ENCODE measurements around the gene FUBP1.

The FUBP1 gene

DNA sequence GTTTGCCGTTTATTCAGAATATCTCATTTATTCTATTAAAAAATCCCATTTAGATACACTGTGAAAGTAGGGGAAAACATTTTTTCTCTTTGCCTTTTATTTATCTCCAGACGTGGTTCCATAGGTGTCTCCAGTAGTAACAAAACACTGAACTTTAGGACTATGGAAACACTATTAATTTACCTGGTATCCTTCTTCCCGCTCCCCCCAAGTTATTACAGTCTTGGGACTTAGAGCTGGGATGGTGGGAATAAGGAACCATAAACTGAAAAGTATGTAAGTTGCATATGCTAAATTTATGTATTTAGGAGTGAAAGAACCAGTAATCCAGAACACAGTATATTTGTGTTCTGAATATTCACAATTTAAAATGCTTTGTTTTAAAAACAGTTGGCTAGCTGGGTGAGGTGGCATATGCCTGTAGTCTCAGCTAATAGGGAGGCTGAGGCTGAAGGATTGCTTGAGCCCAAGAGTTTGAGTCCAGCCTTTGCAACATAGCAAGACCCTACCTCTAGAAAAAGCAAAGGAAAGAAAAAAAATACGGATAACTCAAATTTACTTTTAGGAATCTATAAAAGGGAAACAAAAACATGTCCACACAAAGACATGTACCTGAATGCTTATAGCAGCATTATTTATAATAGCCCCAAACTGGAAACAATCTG lies 28.9 kb upstream of the FUBP1 start:
- peak overlapping the region; percentile 82 for H3K4me3 ChIP-seq (ENCODE audit: control insufficient read depth, low read depth, low read length)
- TF ChIP-seq CTCF (conservative IDR thresholded peaks at IDR 0.05; ENCODE audit: control insufficient read depth, insufficient read depth, low read depth, low read length), result no peak
- no peak for DNase-seq (ENCODE audit: low read depth)

DNA sequence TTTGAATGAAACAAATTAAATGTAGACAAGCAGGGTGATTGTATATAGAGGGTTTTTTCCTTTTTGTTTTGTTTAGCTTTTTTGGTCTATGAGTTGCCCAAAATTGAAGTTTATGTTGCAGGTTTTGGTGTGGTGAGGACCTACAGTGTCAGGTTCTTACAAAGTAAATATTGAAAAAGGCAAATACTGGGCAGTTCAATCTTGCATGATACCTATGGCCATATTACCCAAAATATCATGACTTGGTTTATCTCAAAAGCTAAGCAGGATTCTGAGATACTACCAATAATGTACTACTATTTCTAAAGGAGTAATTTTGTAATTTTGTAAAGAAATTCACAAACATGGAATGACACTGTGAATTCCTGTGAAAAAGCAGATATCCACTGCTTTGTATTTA lies 27.6 kb upstream of the FUBP1 start:
- TF ChIP-seq CTCF (conservative IDR thresholded peaks at IDR 0.05; ENCODE audit: control insufficient read depth, insufficient read depth, low read depth, low read length), result no peak
- H3K4me3 ChIP-seq (ENCODE audit: control insufficient read depth, low read depth, low read length), result peak overlapping the region; percentile 82
- no peak for DNase-seq (ENCODE audit: low read depth)

DNA sequence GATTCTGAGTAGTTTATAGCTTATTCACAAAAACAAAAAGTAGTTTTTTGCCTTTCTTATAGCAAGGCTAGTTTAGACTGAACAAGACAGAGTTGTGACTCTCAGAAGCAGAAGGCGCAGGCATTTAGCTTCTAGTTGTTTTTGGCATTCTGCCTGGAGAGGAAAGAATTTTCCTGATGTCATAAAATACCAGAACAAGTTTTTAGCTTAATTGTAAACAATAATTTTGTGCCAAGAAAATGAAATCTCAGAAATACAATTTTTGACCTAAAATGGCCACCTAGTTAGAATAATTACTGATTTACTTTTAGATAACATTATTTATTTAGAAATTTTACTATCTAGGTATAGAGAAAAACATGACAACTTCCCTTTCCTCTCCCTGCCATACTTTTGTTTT lies 26.9 kb upstream of the FUBP1 start:
- H3K4me3 ChIP-seq (ENCODE audit: control insufficient read depth, low read depth, low read length), result peak overlapping the region; percentile 82
- DNase-seq (ENCODE audit: low read depth), result peak; percentile 91
- no peak for TF ChIP-seq CTCF (conservative IDR thresholded peaks at IDR 0.05; ENCODE audit: control insufficient read depth, insufficient read depth, low read depth, low read length)

- no peak for DNase-seq (ENCODE audit: low read depth)
- no peak for TF ChIP-seq CTCF (conservative IDR thresholded peaks at IDR 0.05; ENCODE audit: control insufficient read depth, insufficient read depth, low read depth, low read length)
- H3K4me3 ChIP-seq (ENCODE audit: control insufficient read depth, low read depth, low read length), result peak overlapping the region; percentile 82
These were observed 26.5 kb upstream of the FUBP1 start for GRCh38 chr1:78005448-78005722.

- peak within 1 kb of the TSS; percentile 82 for H3K4me3 ChIP-seq (ENCODE audit: control insufficient read depth, low read depth, low read length)
- TF ChIP-seq CTCF (conservative IDR thresholded peaks at IDR 0.05; ENCODE audit: control insufficient read depth, insufficient read depth, low read depth, low read length), result no peak
- DNase-seq (ENCODE audit: low read depth), result peak; percentile 99
These were observed 26.0 kb upstream of the FUBP1 start, which contains the start of gene DNAJB4 for GRCh38 chr1:78004719-78005447. DNAJB4 (plus strand) TSS chr1:78004939; CDS start chr1:78005111, 172 bp downstream.

- TF ChIP-seq CTCF (conservative IDR thresholded peaks at IDR 0.05; ENCODE audit: control insufficient read depth, insufficient read depth, low read depth, low read length), result no peak
- H3K4me3 ChIP-seq (ENCODE audit: control insufficient read depth, low read depth, low read length), result peak overlapping the region; percentile 82
- peak; percentile 78 for DNase-seq (ENCODE audit: low read depth)
These were observed 25.2 kb upstream of the FUBP1 start for GRCh38 chr1:78003882-78004718.
